NOMO-1 treated with DMSO at 0.1 percent for 48 hours (cell line): ENCODE results near the gene ZDHHC16.
A peak's percentile ranks its signal among the peaks of the same experiment; 100 is the strongest.
"Not testable (repeated sequence)": the region's sequence is repeated elsewhere in the genome, so short reads cannot be mapped to it uniquely, and the experiment has no call there.

Experiments
- DNase-seq: peaks from one replicate; lab custom pipeline; 2025; ENCODE audit not compliant: unreplicated experiment; lab: John Stamatoyannopoulos, UW

Gene ZDHHC16

DNA sequence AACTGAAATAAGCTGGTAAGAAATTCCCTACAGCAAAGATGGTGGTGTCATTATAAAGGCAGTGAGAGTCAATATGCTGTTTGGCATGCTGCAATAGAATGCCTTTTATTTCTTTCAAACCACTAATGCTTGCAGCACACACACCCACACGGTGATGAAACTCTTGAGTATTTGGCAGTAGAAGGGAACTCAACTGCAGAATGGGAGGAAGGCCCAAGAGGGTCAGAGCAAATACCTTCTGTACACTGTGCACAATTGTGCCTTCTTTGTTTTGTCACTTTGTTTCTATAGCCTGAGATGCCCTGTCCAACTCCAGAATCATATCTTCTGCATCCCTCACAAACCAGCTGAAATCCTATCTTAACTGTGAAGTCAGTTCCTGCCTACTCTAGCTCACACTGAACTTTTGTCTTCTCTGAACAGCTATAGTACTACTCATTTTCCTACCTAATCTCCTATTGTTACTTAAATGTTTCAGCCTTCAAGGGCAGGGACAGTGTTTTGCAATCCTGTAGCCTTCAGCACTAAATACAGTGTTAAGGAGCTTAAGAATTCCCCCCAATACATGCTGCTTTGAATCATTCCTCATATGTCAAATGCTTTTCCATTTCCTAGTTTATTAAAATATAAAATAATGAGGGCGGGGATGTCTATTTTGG, 30.1 kb downstream of the ZDHHC16 start:
- DNase-seq: no peak

DNA sequence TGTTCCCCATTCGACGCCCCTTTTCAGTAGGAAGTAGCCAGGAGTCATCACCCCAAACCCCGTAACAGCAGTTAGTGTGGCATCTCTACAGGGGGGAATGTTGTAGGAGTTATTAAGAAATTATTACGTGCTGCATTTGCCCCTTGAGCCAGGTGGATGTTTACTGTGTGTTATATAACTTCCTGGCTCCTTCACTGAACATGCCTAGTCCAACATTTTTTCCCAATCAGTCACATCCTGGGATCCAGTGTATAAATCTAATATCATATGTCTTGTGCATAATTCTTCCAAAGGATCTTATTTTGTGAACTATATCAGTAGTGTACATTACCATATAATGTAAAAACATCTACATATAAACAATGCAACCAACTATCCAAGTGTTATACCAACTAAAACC, 33.4 kb downstream of the ZDHHC16 start:
- DNase-seq: not testable (repeated sequence)

DNA sequence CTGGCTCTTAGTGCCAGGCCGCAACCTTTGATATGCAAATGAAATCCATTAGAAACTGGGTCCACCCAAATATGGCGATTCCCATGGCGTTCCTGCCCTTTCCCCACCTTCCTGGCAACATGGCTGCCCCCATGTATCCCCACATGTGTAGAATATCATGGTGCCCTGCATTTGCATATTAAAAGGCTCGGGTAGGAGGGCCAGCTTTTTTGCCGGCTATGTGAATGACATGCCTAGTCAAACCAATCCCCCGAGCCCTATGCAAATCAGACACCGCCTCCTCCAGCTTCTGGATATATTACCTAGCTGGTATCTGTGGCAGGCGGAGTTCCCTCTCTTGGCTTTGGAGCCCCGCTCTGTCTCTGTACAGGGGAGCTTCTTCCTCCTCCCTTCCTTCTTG, 34.0 kb downstream of the ZDHHC16 start:
- no peak for DNase-seq

DNA sequence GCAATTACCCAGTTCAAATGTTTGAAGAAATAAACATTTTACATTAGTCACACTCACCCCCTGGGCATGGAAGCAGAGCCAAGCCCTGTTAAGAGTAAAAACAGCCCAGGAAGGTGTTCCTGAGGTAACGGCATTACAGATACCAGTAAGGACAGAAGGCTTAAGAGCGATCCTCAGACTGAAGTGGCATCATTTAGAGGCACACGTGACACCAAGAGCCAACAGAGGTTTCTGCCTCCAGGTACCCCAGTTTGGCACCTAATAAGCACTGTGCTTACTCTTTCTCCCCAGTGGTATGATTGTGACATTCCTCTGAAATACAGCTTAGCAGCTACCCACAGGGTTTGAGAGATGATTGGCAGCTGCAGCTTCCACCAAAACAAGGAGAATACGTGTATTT, 35.1 kb downstream of the ZDHHC16 start:
- no peak for DNase-seq

DNA sequence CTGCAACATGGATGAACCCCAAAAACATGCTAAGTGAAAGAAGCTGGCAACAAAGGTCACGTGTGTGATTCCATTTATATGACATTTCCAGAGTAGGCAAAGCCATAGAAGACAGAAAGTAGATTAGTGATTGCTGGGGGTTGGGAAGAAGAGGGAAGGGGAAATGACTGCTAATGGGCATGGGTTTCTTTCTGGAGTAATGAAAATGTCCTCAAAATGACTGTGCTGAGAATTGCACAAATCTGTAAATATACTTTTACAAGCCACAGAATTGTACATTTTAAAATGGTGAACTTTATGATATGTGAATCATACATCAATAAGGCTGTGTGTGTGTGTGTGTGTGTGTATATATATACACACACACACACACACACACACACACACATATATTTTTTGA, 36.4 kb downstream of the ZDHHC16 start:
- DNase-seq: no peak

DNA sequence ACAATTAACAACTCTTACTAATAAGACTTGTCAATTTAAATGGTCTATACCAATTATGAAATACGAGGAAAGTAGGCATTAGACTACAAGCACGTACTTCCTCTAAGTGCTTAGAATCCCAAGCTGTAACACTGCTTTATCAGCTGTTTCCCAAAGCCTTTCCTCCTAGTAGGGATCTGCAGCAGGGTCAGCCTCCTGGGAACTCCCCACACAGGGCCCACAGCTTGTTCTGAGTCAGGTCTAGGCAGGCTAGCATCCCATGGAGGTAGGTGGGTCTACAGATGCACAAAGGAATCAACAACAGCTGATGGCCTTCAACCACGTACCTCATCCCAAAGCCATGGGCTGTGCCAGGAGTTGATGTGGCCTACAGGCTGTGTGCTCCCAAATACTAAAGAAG, 37.5 kb downstream of the ZDHHC16 start:
- DNase-seq: no peak

DNA sequence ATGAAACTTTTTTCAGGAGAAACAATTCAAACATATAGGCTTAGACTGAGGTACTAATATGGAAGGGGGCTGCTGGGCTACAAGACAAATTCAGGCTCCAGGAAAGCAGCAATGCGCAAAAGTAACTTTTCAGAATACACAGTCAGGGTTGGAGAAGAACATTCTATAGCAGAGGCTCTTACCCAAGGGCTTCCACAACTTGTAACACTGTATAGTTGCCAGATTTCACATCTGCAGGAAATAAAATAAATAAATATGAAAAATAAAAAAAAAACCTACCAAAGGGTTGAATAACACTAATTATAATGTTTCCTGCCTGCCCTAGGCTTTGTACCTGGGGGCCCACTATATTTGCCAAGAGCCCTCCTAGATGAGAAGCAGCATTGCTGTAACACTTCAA, 37.9 kb downstream of the ZDHHC16 start:
- no peak for DNase-seq

DNA sequence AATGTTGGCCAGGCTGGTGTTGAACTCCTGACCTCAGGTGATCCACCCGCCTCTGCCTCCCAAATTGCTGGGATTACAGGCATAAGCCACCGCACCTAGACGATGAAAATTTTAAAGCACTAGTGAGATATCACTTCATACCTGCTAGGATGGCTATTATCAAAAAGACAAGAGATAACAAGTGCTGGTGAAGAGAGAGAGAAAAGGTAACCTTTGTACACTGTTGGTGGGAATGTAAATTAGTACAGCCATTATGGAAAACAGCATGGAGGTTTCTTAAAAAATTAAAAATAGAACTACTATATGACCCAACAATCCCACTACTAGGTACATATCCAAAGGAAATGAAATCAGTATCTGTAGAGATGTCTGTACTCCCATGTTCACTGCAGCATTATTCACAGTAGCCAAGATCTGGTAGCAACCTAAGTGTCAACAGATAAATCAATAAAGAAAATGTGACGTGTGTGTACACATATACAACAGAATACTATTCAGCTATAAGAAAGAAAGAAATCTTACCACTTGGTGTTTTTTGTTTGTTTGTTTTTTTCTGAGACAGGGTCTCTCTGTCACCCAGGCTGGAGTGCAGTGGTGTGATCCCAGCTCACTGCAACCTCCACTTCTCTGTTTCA, 39.8 kb downstream of the ZDHHC16 start:
- DNase-seq: no peak

DNA sequence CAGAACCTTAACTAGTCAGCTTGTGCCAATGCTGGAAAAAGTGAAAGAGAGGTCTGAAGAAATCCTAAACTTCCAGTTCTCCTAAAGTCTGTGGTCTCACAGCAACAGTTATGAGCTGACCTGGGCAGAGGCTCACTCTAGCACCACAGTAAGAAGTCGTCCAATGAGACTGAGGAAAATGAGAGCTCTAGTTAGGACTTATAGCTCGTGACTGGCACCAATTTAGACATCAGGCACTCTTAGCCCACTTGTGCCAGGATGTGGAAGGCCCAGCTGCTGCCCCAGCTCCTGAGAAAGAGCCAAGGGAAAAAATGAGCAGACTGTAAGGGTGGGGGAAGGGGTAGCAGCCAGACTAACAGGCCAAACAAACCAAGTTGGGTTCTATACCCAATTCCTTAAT, 44.6 kb downstream of the ZDHHC16 start:
- DNase-seq: no peak

DNA sequence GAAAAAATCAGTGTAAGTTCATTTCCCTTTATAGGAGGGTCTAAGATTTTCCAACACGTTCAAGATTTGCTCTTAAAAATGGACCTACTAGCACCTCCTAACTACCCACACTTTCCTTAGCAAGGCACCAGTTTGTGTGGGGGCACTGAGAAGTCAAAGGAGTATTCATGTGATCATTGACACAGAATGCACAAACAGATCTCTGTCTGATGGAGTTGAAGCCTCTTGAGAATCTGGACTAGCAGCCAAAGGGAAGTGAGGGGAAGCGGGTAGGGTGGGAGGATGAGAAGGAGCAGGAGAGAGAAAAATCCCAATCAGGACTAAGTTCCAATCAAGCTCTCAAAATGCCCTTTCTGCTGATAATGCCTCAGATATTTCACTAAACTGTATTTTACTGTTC, 48.2 kb downstream of the ZDHHC16 start:
- no peak for DNase-seq

DNA sequence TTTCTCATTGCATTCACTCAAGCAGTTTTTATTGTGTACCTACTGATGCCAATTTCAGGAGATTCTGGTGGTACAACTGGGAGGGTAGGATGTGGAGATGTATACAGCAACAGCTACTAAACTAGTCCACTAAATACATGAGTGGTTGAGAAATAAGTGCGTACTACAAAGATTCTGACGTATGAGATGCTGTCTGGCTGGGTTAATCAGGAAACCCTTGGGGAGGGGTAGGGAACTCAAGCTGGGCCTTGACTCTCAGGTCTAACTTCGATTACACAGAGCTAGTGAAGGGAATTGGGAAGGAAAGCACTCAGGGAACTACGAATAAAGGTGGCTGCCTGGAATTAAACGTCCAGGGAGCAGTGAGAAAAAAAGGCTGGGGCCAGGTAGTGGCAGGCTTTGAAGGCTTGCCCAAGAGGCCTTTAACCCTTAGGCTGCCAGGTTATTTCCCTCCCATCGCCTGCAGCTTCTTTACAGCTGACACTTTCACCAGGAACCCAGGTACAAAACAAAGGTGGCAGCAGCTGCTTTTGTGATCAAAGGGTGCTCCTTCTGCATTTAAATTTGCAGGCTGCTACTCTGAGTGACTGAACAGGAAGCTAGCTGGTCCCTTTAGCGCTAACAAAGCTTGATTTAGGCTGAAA, 49.0 kb downstream of the ZDHHC16 start:
- DNase-seq: no peak

DNA sequence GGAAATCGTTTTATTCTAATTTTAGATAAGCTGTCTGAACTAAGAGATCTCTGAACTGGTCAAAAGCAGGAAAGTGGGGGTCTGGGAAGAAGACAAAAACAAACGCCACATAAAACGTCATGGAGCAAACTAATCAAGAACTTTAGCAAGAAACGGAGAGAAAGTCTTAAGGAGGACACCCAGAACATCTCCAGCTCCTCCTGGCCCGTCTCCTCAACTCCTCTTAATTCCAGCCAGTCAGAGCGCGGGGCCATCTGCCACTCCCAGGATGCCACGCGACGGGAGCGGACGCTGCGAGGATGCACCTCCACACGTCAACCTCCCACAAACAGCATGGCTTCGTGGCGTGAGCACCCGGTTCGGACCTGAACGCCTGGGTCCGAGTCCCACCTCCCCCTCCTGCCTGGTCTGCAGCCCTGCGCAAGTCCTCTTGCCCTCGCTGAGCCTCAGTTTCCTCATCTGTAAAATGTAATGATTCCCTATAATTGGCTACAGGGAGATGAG, 51.6 kb downstream of the ZDHHC16 start:
- DNase-seq: peak; percentile 74

DNA sequence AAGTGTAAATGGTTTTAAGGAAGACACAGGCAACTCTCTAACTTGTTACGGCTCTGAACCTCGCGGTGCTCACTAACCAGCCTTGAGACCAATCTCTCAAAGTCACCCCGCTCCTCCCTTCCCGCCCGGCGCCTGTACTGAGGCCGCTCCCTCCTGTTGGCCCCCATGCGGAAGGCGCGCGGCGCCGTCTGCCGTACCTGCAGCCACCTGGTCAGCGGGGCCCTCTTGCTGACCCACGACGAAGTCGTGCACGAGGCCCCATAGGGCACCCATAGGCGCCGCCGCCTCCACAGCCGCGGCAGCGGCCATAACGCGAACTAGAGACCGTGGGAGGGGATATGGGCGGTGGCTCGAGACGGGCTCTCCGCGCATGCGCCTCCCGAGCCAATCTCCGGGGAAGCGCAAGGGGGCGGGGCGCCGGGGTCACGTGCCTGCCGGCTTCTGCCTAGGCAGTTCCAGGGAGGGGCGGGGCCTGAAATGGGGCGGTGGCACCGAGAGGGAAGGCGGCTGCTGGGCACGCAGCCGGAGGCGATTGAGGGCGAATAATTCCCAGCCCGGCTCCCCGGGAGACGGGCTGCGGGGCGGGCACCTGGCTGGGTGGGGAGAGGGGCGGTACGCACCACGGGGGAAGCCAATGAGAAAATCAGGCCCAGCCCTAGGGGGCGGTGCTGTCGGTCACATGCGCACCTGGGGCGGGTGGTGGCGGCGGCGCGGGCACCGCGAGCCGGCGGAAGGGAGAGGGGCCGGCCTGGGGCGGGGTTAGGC, 52.3 kb downstream of the ZDHHC16 start, which contains the start of gene MMS19:
Gene MMS19, minus strand, starts transcription at position 347 of the 765 bp plus-strand sequence. Its CDS starts 38 bp downstream, at position 309.
- peak; percentile 99 for DNase-seq

DNA sequence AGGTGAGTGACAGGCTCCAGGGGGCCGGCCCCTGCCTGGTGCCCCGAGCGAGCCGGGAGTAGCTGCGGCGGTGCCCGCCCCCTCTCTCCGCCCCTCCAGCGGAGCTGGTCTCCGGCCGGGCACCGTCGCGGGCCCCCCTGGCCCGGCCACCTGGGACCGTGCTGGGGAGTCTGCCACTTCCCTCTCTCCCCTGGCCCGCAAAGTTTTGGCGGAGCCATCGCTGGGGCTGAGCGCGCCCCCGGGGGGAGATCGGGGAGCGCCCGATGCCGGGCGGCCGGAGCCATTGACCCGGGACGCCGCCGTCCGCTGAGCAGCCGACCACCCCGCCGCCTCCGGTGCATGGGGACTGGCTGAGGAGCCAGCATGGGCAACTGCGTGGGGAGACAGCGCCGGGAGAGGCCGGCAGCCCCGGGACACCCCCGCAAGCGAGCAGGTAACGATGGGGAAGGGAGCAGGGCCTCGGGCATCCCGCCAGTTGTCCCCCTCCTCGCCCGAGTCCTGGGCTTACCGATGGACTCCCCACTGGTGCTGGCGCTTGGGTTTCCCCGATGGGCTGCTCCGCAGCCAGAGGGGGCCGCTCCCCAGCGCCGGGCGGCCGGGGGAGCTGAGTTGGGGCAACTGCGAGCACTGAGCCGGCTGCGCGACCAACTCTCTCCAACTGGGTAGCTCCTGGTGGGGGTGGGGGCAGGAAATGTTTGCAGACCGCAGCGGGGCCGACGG, 53.0 kb downstream of the ZDHHC16 start, which contains the start of gene UBTD1:
Gene UBTD1, plus strand, starts transcription at position 84 of the 720 bp plus-strand sequence. Its CDS starts 280 bp downstream, at position 364.
- no peak for DNase-seq

DNA sequence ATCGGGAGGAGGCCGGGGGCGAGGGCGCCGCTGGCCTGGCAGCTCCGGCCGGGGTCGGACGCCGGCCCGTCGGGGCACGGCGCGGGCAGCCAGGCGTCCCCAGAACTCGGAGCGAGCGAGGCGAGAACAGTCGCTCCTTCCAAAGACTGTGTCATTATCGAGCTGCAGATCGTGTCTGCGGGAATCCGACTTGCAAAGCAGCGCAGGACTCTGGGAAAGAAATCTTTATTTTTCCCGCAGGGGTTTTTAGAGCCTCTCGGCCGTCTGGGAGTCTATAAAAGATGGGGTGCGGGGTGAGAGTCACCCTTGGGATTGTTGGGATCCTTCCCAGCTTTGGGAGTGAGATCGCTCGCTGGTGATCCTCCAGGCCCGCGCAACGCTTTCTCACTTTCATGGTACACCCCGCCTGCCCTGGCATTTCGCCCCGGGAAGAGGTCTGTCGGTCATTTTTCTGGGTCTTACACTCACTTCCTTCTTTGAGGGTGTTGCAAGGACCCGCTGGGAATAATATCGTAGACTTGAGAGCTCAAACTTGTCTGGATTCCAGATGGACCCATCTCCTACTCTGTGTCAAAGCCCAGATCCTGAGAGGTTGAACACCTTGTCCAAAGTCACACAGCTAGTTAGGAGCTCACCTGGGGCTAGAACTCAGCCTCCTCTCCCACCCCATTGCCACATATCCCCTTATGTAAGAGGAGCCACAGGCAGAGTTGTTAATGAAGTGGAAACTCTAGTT, 53.8 kb downstream of the ZDHHC16 start:
- DNase-seq: peak; percentile 2

DNA sequence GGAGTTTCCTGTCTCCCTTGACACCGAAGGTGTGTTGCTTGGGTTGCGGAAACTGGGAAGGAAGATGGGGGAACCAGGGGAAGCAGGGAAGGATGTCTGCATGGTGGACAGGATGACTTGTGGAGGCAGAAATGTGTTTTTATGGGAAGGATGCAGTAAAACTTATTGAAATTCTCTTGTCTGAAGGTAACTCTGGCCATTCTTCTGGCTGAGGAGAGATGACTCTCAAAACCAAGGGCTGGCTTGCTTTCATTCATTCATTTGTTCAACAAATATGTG, 54.3 kb downstream of the ZDHHC16 start:
- no peak for DNase-seq

DNA sequence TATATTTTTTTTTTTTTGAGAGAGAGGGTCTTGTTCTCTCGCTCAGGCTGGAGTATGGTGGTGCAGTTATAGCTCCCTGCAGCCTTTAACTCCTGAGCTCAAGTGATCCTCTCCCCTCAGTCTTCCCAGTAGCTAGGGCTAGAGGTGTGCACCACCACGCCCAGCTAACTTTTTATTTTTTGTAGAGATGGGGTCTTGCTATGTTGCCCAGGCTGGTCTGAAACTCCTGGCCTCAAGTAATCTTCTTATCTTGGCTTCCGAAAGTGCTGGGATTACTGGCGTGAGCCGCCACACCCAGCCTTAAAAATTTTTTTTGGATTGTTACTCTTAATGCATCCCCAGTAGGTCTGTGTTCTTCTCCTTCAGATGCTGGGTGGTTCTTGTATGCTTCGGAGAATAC, 56.9 kb downstream of the ZDHHC16 start:
- DNase-seq: no peak

DNA sequence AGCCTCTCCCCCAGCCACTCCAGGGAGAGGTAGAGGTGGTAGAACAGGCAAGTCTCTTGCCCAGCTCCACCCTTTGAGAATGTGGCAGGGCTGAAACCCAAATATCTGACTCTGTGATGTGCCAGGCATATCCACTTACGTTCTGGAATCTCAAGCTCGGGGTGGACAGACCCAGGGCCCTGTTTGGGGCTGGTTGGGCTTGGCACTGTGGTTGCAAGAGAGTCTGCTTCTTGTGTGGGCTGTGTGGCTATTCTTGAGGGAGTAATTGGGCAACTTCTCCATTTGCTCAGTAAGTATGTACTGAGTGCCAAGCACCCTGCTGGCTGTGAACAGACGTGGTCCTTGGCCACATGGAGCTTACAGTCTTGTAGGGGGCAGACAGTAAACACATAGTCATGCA, 57.4 kb downstream of the ZDHHC16 start:
- no peak for DNase-seq

DNA sequence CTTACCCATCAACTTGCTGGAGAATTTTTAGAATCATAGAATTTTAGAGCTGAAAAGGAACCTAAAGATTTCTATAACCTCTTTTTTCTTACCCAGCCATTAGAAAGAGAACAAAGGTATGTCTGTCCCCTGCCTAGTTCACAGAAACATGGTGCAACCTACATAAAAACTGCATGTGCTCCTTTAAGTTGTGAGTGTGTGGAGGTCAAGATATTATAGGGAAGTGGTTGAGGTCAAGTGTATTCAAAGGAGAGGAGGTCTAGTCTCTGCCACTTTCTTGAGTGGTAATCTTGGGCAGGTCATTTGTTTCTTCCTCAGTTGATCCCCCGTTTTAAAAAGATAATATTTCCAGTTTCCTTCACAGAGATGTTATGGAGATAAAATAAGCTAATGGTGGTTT, 59.2 kb downstream of the ZDHHC16 start:
- peak; percentile 46 for DNase-seq
